Ishikawa (cell line): ENCODE data around the gene NR6A1.

Experiments used
- CEBPB ChIP-seq: IDR thresholded peaks from 2 replicates; pipeline ENCODE4 v1.6.1; 2012
- CREB1 ChIP-seq: IDR thresholded peaks from 2 replicates; pipeline ENCODE4 v1.6.1; 2012; ENCODE audit warnings: low read depth
- MAX ChIP-seq: IDR thresholded peaks from 2 replicates; pipeline ENCODE4 v1.6.1; 2012
- REST ChIP-seq: IDR thresholded peaks from 2 replicates; pipeline ENCODE4 v1.6.1; 2012; ENCODE audit warnings: low read depth, mild to moderate bottlenecking
- USF1 ChIP-seq: IDR thresholded peaks from 2 replicates; pipeline ENCODE4 v1.6.1; 2012
- YY1 ChIP-seq: IDR thresholded peaks from 2 replicates; pipeline ENCODE4 v1.6.1; 2012; ENCODE audit warnings: low read depth

- no peak for TF ChIP-seq USF1
- TF ChIP-seq YY1: no peak
- TF ChIP-seq MAX: no peak
- no peak for TF ChIP-seq REST
- no peak for TF ChIP-seq CREB1
- no peak for TF ChIP-seq CEBPB
These were observed 279.8 kb downstream of the NR6A1 start for GRCh38 chr9:124491049-124491975.
